ENCODE results near the gene WDR1.

WDR1 gene

GRCh38 chr4:10077483-10078335 is 38.9 kb downstream of the WDR1 start:
- peaks cover 0 to 33% (median 9%) of the 10 kb centered on the region in 10 experiments; a peak in 10 of 20 replicates for H3K4me1 ChIP-seq
- H3K27ac ChIP-seq: peak overlapping the region in 2 of 11 experiments; percentile 22 to 36; a peak in 5 of 22 replicates
- TF ChIP-seq Cebpa-rat (IDR thresholded peaks at IDR 0.05): no peak
- H3K9ac ChIP-seq: peak overlapping the region in 2 of 11 experiments; percentile 25 to 30; a peak in 2 of 22 replicates
- H3K9me3 ChIP-seq (replicated peaks in 1 of 11): no peaks in the 10 kb centered on the region
- H3K4me3 ChIP-seq: no peak overlapping the region
- H4K20me1 ChIP-seq: peaks cover 12 to 93% (median 78%) of the 10 kb centered on the region in 11 experiments; a peak in 21 of 22 replicates
- no peaks in the 10 kb centered on the region for H3K27me3 ChIP-seq
- peak overlapping the region in 2 of 11 experiments; percentile 30 to 41; a peak in 3 of 22 replicates for H3K4me2 ChIP-seq
- H3K36me3 ChIP-seq: peaks cover 92 to 99% (median 98%) of the 10 kb centered on the region in 11 experiments

DNA sequence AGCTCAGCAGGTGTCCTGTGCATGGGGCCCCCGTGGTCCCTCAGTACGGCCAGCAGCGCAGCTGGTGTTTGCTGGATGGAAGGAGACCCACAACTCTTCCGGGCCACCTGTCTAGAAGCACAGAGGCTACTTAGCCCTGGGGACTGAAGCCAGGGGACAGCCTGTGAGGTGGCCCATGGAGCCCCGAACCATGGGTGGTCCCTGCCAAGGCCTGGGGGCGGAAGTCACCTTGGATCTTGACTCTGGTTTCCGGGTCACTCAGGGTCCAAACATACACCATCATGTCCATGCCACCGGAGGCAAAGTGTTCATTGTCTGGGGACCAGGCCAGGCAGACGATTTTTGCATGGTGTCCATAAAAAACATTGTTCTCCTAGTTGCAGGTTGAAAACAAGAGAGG is 39.5 kb downstream of the WDR1 start:
- no peak overlapping the region for H3K4me3 ChIP-seq
- H3K36me3 ChIP-seq: peaks cover 86 to 99% (median 97%) of the 10 kb centered on the region in 11 experiments
- no peak overlapping the region for H3K27ac ChIP-seq
- no peak overlapping the region for H3K9ac ChIP-seq
- 0 out of 22 replicates have a peak overlapping the region, but pooled peaks of 1 of the 11 experiments have one; percentile 21 for H3K4me2 ChIP-seq
- no peaks in the 10 kb centered on the region for H3K9me3 ChIP-seq (replicated peaks in 1 of 11)
- H4K20me1 ChIP-seq: peaks cover 8 to 93% (median 72%) of the 10 kb centered on the region in 11 experiments; a peak in 21 of 22 replicates
- H3K4me1 ChIP-seq: peaks cover 0 to 33% (median 9%) of the 10 kb centered on the region in 10 experiments; a peak in 10 of 20 replicates
- H3K27me3 ChIP-seq: no peaks in the 10 kb centered on the region
- TF ChIP-seq Cebpa-rat (IDR thresholded peaks at IDR 0.05): no peak

- Histone ChIP-seq H3K36me3 (peaks cover 77 to 100% (median 92%) of the 10 kb centered on the region in 11 experiments), H3K9me3 (replicated peaks in 1 of 11) (no peaks in the 10 kb centered on the region), H4K20me1 (peaks cover 5 to 87% (median 66%) of the 10 kb centered on the region in 11 experiments; a peak in 21 of 22 replicates), H3K4me2 (no peak overlapping the region), H3K4me1 (peaks cover 0 to 33% (median 9%) of the 10 kb centered on the region in 10 experiments; a peak in 10 of 20 replicates), H3K27me3 (no peaks in the 10 kb centered on the region), H3K27ac (no peak overlapping the region), H3K4me3 (no peak overlapping the region), H3K9ac (no peak overlapping the region)
- TF ChIP-seq Cebpa-rat (IDR thresholded peaks at IDR 0.05): no peak
Observed at GRCh38 chr4:10075953-10076391, 40.6 kb downstream of the WDR1 start.

- no peak for TF ChIP-seq Cebpa-rat (IDR thresholded peaks at IDR 0.05)
- Histone ChIP-seq H3K4me3 (no peak overlapping the region), H3K4me2 (no peak overlapping the region)
Observed at GRCh38 chr4:10075158-10075863, 41.3 kb downstream of the WDR1 start.

DNA sequence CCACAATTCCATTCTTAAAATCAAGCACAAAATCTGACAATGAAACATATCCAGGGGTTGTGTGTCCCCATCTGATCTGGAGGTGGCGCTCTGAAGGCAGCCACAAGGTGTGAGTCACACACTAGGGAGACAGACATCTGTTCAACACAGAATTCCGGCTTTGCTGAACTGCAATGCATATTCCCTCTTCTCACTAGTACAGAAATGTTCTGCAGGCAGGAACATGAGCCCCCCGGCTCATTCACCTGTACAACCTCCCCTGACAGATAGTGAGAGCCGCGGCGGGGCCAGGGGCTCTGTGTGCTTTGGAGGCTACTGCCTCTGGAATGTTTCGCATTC is 41.9 kb downstream of the WDR1 start:
- peaks cover 5 to 74% (median 54%) of the 10 kb centered on the region in 11 experiments; a peak in 20 of 22 replicates for H4K20me1 ChIP-seq
- H3K9ac ChIP-seq: no peak overlapping the region
- H3K27ac ChIP-seq: no peak overlapping the region
- H3K4me2 ChIP-seq: no peak overlapping the region
- TF ChIP-seq Cebpa-rat (IDR thresholded peaks at IDR 0.05): no peak
- H3K9me3 ChIP-seq (replicated peaks in 1 of 11): no peaks in the 10 kb centered on the region
- no peaks in the 10 kb centered on the region for H3K27me3 ChIP-seq
- H3K36me3 ChIP-seq: peaks cover 64 to 97% (median 82%) of the 10 kb centered on the region in 11 experiments
- peaks cover 0 to 23% (median 9%) of the 10 kb centered on the region in 10 experiments; a peak in 9 of 20 replicates for H3K4me1 ChIP-seq
- no peak overlapping the region for H3K4me3 ChIP-seq

More at GRCh38 chr4:10075158-10075863, 41.3 kb downstream of the WDR1 start:
- peaks cover 5 to 80% (median 59%) of the 10 kb centered on the region in 11 experiments; a peak in 21 of 22 replicates for H4K20me1 ChIP-seq
- no peaks in the 10 kb centered on the region for H3K9me3 ChIP-seq (replicated peaks in 1 of 11)
- peaks cover 70 to 97% (median 85%) of the 10 kb centered on the region in 11 experiments for H3K36me3 ChIP-seq
- no peak overlapping the region for H3K9ac ChIP-seq
- H3K27me3 ChIP-seq: no peaks in the 10 kb centered on the region
- H3K4me1 ChIP-seq: peaks cover 0 to 28% (median 9%) of the 10 kb centered on the region in 10 experiments; a peak in 10 of 20 replicates
- no peak overlapping the region for H3K27ac ChIP-seq

- Histone ChIP-seq H3K4me3 (no peak overlapping the region), H3K27ac (no peak overlapping the region), H3K36me3 (peaks cover 63 to 97% (median 80%) of the 10 kb centered on the region in 11 experiments), H3K4me1 (peaks cover 0 to 19% (median 9%) of the 10 kb centered on the region in 10 experiments; a peak in 10 of 20 replicates), H3K4me2 (no peak overlapping the region), H3K9me3 (replicated peaks in 1 of 11) (no peaks in the 10 kb centered on the region), H3K9ac (no peak overlapping the region), H3K27me3 (no peaks in the 10 kb centered on the region), H4K20me1 (peaks cover 5 to 69% (median 48%) of the 10 kb centered on the region in 11 experiments; a peak in 20 of 22 replicates)
- no peak for TF ChIP-seq Cebpa-rat (IDR thresholded peaks at IDR 0.05)
Observed at GRCh38 chr4:10074076-10074766, 42.4 kb downstream of the WDR1 start.

- Histone ChIP-seq H3K4me3 (no peak overlapping the region), H3K27ac (no peak overlapping the region), H3K9me3 (replicated peaks in 1 of 11) (no peaks in the 10 kb centered on the region), H3K4me1 (peaks cover 0 to 9% (median 1%) of the 10 kb centered on the region in 10 experiments; a peak in 8 of 20 replicates), H4K20me1 (peaks cover 5 to 55% (median 31%) of the 10 kb centered on the region in 11 experiments; a peak in 20 of 22 replicates), H3K27me3 (no peaks in the 10 kb centered on the region), H3K4me2 (no peak overlapping the region), H3K36me3 (peaks cover 58 to 92% (median 70%) of the 10 kb centered on the region in 11 experiments), H3K9ac (no peak overlapping the region)
- TF ChIP-seq Cebpa-rat (IDR thresholded peaks at IDR 0.05): no peak
Observed at GRCh38 chr4:10072420-10073017, 44.1 kb downstream of the WDR1 start.

GRCh38 chr4:10069075-10069642 is 47.4 kb downstream of the WDR1 start:
- H3K4me3 ChIP-seq: no peak overlapping the region
- no peak overlapping the region for H3K27ac ChIP-seq
- H3K4me1 ChIP-seq: peaks cover 1 to 20% (median 12%) of the 10 kb centered on the region in 10 experiments; a peak in 19 of 20 replicates
- H4K20me1 ChIP-seq: peaks cover 0 to 21% (median 0%) of the 10 kb centered on the region in 11 experiments; a peak in 6 of 22 replicates
- H3K36me3 ChIP-seq: peaks cover 25 to 68% (median 37%) of the 10 kb centered on the region in 11 experiments
- no peaks in the 10 kb centered on the region for H3K27me3 ChIP-seq
- peak overlapping the region in 1 of 11 experiments; percentile 11; a peak in 1 of 22 replicates for H3K4me2 ChIP-seq
- no peak overlapping the region for H3K9ac ChIP-seq
- no peaks in the 10 kb centered on the region for H3K9me3 ChIP-seq (replicated peaks in 1 of 11)
- no peak for TF ChIP-seq Cebpa-rat (IDR thresholded peaks at IDR 0.05)

Data from BLaER1 treated with 17β-estradiol and CSF1 and Interleukin-3, amounts not matched to agents 10 nM and 100 nM (cell line).